ENCODE measurements around the gene GALK1.

The GALK1 gene

DNA sequence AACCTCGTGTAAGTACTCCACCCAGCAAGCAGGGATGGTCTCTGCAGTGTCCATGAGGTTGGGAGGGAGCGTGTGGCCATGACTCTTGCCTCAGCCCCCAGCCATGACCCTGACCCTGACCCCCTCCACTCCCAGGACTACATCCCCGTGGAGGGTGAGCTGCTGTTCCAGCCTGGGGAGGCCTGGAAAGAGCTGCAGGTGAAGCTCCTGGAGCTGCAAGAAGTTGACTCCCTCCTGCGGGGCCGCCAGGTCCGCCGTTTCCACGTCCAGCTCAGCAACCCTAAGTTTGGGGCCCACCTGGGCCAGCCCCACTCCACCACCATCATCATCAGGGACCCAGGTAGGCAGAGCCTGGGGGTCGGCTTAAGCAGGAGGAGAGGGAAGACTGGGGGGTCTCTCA lies 16.3 kb downstream of the GALK1 start:
- DNase-seq = no peak

- DNase-seq = no peak
Measured at GRCh38 chr17:75743625-75744206, 21.3 kb downstream of the GALK1 start.

DNA sequence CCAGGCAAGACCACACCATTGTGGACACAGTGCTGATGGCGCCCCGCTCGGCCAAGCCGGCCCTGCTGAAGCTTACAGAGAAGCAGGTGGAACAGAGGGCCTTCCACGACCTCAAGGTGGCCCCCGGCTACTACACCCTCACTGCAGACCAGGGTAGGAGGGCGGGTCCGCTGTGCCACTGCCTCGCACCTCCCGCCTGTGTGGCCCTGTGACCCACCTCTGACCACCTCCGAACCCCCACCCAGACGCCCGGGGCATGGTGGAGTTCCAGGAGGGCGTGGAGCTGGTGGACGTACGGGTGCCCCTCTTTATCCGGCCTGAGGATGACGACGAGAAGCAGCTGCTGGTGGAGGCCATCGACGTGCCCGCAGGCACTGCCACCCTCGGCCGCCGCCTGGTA lies 22.7 kb downstream of the GALK1 start:
- no peak for DNase-seq

GRCh38 chr17:75740631-75741077 lies 24.3 kb downstream of the GALK1 start:
- no peak for DNase-seq

DNA sequence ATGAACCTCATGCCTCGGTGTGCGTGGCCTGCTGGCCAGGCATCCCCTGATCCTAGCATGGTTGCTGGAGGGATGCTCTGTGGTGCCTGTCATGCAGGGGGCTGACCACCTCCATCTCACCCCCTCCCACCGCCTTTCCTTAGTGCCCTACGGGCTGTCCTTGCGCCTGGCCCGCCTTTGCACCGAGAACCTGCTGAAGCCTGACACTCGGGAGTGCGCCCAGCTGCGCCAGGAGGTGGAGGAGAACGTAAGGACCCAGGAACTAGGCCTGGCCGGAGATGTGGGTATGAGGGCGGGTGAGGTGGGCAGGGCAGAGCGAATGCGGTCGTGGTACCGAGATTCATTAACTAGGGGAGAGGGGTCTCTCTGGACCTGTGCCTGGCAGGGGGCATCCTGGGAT lies 24.8 kb downstream of the GALK1 start:
- no peak for DNase-seq

DNA sequence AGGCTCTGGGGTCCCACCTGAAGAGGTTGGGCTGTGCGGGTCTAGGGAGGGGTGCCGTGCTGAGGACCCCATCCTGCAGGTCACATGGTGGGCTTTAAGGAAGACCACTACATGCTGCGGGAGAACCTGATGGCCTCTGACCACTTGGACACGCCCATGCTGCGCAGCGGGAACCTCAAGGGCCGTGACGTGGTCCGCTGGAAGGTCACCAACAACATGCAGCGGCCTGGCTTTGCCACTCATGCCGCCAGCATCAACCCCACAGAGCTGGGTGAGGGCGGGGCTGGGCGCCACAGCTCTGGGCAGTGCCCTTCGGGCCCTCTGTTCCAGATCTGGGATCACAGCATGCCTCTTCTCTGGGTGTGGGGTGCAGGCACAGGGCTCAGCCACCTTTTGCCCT lies 25.2 kb downstream of the GALK1 start:
- DNase-seq = no peak

DNA sequence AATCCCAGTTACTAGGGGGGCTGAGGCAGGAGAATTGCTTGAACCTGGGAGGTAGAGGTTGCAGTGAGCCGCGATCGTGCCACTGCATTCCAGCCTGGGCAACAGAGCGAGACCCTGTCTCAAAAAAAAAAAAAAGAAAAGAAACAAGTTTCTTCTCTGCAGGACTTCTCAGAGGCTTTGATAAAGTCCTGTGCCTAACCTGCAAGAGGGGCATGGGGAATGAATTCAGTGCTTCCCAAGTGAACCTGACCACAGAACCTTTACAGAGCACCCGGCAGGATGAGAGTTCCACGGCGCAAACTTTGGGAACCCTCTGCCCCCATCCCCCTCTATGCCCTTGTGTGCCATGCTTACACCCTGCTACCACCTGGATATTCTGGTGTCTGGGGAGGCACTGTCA lies 25.8 kb downstream of the GALK1 start:
- no peak for DNase-seq

GRCh38 chr17:75738218-75738802 lies 26.7 kb downstream of the GALK1 start:
- peak; percentile 31 for DNase-seq

GRCh38 chr17:75737133-75737962 lies 27.6 kb downstream of the GALK1 start:
- no peak for DNase-seq

GRCh38 chr17:75736173-75736835 lies 28.7 kb downstream of the GALK1 start:
- no peak for DNase-seq

GRCh38 chr17:75734674-75735294 lies 30.2 kb downstream of the GALK1 start:
- no peak for DNase-seq

DNA sequence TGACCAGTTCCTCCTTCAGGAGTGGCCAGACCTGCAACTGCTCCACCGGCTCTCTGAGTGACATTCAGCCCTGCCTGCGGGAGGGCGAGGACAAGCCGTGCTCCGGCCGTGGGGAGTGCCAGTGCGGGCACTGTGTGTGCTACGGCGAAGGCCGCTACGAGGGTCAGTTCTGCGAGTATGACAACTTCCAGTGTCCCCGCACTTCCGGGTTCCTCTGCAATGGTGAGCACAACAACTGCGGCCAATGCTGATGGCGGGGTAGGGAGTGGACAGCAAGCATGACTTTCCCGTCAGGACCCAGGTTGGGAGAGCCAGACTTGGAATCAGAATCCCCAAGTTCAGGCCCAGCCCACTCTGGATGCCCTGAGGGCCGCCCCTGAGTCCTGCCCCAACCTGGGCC lies 31.5 kb downstream of the GALK1 start:
- DNase-seq = no peak

- DNase-seq = no peak
Measured at GRCh38 chr17:75731716-75732498, 33.1 kb downstream of the GALK1 start.

GRCh38 chr17:75731086-75731715 lies 33.8 kb downstream of the GALK1 start:
- no peak for DNase-seq

- no peak for DNase-seq
Measured at GRCh38 chr17:75730065-75730464, 34.9 kb downstream of the GALK1 start.

- no peak for DNase-seq
Measured at GRCh38 chr17:75729351-75729750, 35.6 kb downstream of the GALK1 start.

- no peak for DNase-seq
Measured at GRCh38 chr17:75727391-75727790, 37.6 kb downstream of the GALK1 start.

DNA sequence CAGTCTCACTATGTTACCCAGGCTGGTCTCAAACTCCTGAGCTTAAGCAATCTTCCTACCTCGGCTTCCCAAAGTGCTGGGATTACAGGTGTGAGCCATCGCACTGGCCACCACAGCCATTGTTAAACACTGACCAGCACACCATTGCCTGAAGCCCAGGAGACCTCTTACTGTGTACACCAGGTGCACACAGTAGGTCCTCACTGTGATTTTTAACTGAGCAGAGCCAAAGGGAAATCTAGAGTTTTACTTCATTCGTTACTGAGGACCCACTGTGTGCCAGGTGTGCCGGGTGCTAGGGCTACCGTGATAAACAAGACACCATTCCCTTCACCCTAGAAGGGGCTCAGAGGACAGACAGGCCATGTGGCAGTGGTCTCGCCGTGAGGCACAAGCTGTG lies 39.5 kb downstream of the GALK1 start:
- no peak for DNase-seq

GRCh38 chr17:75724016-75725003 lies 40.7 kb downstream of the GALK1 start:
- DNase-seq = no peak

GRCh38 chr17:75723171-75723930 lies 41.6 kb downstream of the GALK1 start:
- no peak for DNase-seq
